Gastrocnemius medialis (tissue), 4 donors: ENCODE measurements around the gene ZNF75A. TPM values are rescaled to one million over a fixed set of nuclear protein-coding genes. Genes with fewer than 3 reads are reported as not detected.
A peak's percentile ranks its signal among the peaks of the same experiment; 100 is the strongest.

Source experiments
- ATAC-seq, 2 donors: fragments of 150-250 bp; one replicate each; pipeline ENCODE4 v1.9.1; 2016
- DNase-seq, 2 donors: peaks; one replicate each; pipeline ENCODE4 v3.0.0-alpha.2; 2019
- H3K27ac ChIP-seq, 4 donors: fragments of 200-600 bp; sonication (generic); 1 replicate in 1 of 4; 2 replicates in 3 of 4; pipeline ENCODE4 v1.5.1; 2016 to 2018; ENCODE audit warnings: mild to moderate bottlenecking in 2 of 4, moderate library complexity in 1 of 4
- H3K27me3 ChIP-seq, 3 donors: fragments of 200-600 bp; sonication (generic) in 2 of 3; 1 replicate in 1 of 3; 2 replicates in 2 of 3; pipeline versions ENCODE4 v1.5.1 to v1.6.0; 2016 to 2019; ENCODE audit warnings: mild to moderate bottlenecking in 1 of 3, moderate library complexity in 1 of 3
- H3K36me3 ChIP-seq, 2 donors: fragments of 200-600 bp; sonication (generic) in 1 of 2; one replicate each; pipeline ENCODE4 v1.5.1; 2017 to 2018
- H3K4me1 ChIP-seq, 2 donors: fragments of 200-600 bp; sonication (generic) in 1 of 2; one replicate each; pipeline ENCODE4 v1.5.1; 2016 to 2017; ENCODE audit warnings: mild to moderate bottlenecking in 2 of 2
- H3K4me3 ChIP-seq, 4 donors: fragments of 200-600 bp; sonication (generic) in 3 of 4; 1 replicate in 1 of 4; 2 replicates in 3 of 4; pipeline ENCODE4 v1.5.1; 2016 to 2019; ENCODE audit warnings: mild to moderate bottlenecking in 2 of 4
- H3K9me3 ChIP-seq, 3 donors: fragments of 200-600 bp; sonication (generic) in 2 of 3; 1 replicate in 1 of 3; 2 replicates in 2 of 3; pipeline ENCODE4 v1.5.1; 2016 to 2019
- CTCF ChIP-seq, 5 experiments: fragments of 450-650 bp in 3 of 5; fragments of 200-600 bp in 2 of 5; sonication (generic) in 2 of 5; IDR thresholded peaks in 4 of 5; conservative IDR thresholded peaks in 1 of 5; 1 replicate in 4 of 5; 2 replicates in 1 of 5; pipeline ENCODE4 v1.5.1; 2016 to 2019; ENCODE audit warnings: antibody characterized with exemption in 5 of 5, mild to moderate bottlenecking in 3 of 5, moderate library complexity in 3 of 5
- POLR2A ChIP-seq, 2 donors: fragments of 450-650 bp; IDR thresholded peaks; one replicate each; pipeline ENCODE4 v1.6.1; 2017; ENCODE audit warnings: antibody characterized with exemption in 2 of 2, mild to moderate bottlenecking in 2 of 2, moderate library complexity in 2 of 2
- in situ Hi-C, 4 donors: fragments of 200-750 bp; cut with MboI; loops; one replicate each; pipeline versions ENCODE4 v1.15.0 to v1.8.0; 2017; ENCODE audit warnings: low sequenced_read_pairs in 4 of 4
- intact Hi-C: fragments of 100-400 bp; cut with DNase I; formaldehyde crosslinking; loops from one replicate; pipeline ENCODE4 v1.15.1; 2023; ENCODE audit warnings: low total_unique reads
- total RNA-seq, 4 donors: library from RNA; depleted of rRNA; stranded (reverse); fragments of >200 nt; gene quantifications; one replicate each; pipeline versions ENCODE4 v1.1.0 to v1.2.3, GENCODE V29; 2016

ZNF75A gene
- 10 to 100 TPM in 3 of 4 donors, 1 to 10 TPM in 1; 5.5 to 13.2 (median 12.5) TPM for total RNA-seq

DNA sequence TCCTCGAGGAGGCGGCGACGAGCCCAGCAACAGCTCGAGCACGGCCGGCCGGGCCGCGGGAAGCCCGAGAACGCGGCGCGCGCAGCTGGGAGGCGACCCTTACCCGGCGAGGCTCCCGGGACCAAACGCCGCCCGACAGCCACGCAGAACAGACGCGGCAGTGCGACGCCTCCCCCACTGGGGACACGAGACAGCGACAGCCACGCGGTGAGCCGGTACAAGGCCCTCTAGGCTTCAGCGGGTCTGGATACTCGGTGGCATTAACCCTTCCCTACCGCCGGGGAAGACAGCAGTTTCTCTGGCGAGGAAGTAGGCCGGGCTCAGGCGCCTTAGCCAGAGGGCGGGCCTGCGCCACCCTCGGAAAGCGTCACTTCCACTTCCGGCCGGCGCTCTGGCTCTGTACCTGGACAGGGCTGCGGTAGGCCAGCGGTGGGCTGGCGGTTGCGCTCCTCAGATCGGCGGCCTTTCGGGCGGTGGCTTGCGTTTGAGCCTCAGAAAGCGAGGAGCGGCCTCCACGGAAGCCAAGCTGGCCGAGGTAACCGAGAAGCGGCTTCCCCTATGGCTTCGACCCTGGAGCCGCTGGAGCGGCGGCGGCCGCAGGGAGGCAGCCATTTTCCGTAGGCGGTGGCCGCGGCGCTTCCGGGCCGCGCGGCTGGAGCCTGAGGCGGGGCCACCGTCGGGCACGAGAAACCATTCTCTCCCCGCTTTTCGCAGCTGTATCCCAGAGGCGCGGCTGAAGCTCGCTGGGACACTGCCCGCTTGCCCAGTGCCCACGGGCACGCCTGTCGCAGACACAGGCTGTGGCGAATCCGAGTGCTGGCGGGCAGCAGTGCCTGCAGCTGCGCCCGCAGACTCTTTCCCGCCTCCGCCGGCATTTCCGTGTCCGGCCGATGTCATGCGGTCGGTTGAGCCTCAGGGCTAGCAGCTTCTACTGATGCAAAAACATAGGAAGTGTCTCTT, at the start of gene ZNF75A, which contains the start of gene TIGD7:
Gene ZNF75A (plus strand): TSS at position 389 of the 960 bp plus-strand sequence. CDS start 2,932 bp downstream, outside the sequence.
Gene TIGD7 (minus strand): TSS at position 322 of the 960 bp plus-strand sequence. CDS start 4,816 bp downstream, outside the sequence.
- Histone ChIP-seq H3K36me3 (peaks cover 6 to 51% of the 10 kb centered on the region in 2 donors), H3K4me1 (peaks cover 13 to 16% of the 10 kb centered on the region in 2 donors), H3K9me3 (peaks cover 3 to 22% (median 3%) of the 10 kb centered on the region in 3 donors), H3K27ac (peak within 1 kb of the TSS; percentile 89 to 94 (median 92)), H3K27me3 (no peaks in the 10 kb centered on the region), H3K4me3 (peak within 1 kb of the TSS; percentile 75 to 83 (median 76))
- ATAC-seq (peak; percentile 97 to 98), DNase-seq (peak; percentile 78)
- intact Hi-C loops: loop anchor here (1.0 kb wide), 6 partner anchors 22 to 195 kb away; partner anchors contain the start of genes ZNF174, ZNF200, ZNF263 and ZSCAN32
- in situ Hi-C loops: no loop called here
- peak in 4 of 5 experiments; percentile 20 to 35 (median 27) for TF ChIP-seq CTCF (IDR thresholded peaks at IDR 0.05 in 4 of 5, conservative IDR thresholded peaks at IDR 0.05 in 1 of 5)
- peak; percentile 88 to 93 for TF ChIP-seq POLR2A (IDR thresholded peaks at IDR 0.05)

GRCh38 chr16:3256146-3256865, 49.0 kb upstream of the ZNF75A start, which contains the start of gene MEFV:
Gene MEFV, minus strand, starts transcription at chr16:3256633. Its CDS starts 46 bp downstream, at chr16:3256587.
- intact Hi-C loops (no loop called here), in situ Hi-C loops (no loop called here)
- ATAC-seq (no peak), DNase-seq (peak; percentile 8 to 21)
- peaks cover 0 to 10% (median 7%) of the 10 kb centered on the region in 3 donors for H3K27me3 ChIP-seq
- no peaks in the 10 kb centered on the region for H3K4me1 ChIP-seq
- H3K27ac ChIP-seq: no peak within 1 kb of the TSS
- TF ChIP-seq CTCF (IDR thresholded peaks at IDR 0.05 in 4 of 5, conservative IDR thresholded peaks at IDR 0.05 in 1 of 5): no peak
- no peak for TF ChIP-seq POLR2A (IDR thresholded peaks at IDR 0.05)
- H3K36me3 ChIP-seq: no peaks in the 10 kb centered on the region
- peak within 1 kb of the TSS in 1 of 4 donors; percentile 16 for H3K4me3 ChIP-seq
- H3K9me3 ChIP-seq: no peaks in the 10 kb centered on the region

DNA sequence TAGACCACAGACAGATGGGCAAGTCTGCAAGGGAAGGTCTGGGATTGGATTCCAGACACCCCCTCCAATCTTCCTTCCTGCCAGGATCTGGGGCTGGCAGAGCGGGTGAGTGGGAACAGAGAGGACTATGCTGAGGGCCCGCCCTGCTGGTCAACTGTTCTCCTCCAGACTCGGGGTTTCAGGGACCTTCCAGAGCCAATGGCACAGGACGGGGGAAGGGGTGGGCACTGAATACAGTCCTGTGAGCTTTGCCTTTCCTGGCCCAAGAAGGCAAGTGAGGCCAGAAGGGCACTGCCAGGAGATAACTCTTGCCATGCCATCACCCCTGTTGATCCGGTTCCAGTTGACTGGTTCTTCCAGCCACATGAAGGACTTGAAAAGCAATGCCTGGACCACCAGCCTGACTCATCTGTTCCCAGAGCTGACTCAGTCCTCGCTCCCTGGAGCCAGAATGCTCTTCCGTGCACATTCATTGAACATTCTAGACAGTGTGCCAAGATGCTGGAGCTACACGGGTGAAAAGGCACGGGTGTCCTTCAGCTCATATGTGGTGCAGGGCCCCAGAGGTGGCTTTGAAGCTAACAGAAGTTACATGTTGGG, 48.3 kb upstream of the ZNF75A start:
- H3K4me3 ChIP-seq: no peak overlapping the region
- H3K36me3 ChIP-seq: no peaks in the 10 kb centered on the region
- H3K9me3 ChIP-seq: no peaks in the 10 kb centered on the region
- in situ Hi-C loops (no loop called here), intact Hi-C loops (no loop called here)
- ATAC-seq (no peak), DNase-seq (no peak)
- no peaks in the 10 kb centered on the region for H3K4me1 ChIP-seq
- no peak for TF ChIP-seq POLR2A (IDR thresholded peaks at IDR 0.05)
- no peak for TF ChIP-seq CTCF (IDR thresholded peaks at IDR 0.05 in 4 of 5, conservative IDR thresholded peaks at IDR 0.05 in 1 of 5)
- no peak overlapping the region for H3K27ac ChIP-seq
- H3K27me3 ChIP-seq: peaks cover 0 to 10% (median 7%) of the 10 kb centered on the region in 3 donors

DNA sequence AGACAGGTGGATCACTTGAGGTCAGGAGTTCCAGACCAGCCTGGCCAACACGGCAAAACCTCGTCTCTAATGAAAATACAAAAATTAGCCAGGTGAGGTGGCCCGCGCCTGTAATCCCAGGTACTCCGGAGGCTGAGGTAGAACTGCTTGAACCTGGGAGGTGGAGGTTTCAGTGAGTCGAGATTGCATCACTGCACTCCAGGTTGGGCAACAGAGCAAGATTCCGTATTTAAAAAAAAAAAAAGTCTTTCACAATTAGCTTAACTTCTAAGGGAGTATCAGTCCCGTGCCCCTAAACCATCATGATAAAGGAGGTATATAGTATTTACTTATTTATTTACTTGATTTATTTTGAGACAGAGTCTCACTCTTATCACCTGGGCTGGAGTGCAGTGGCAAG, 45.5 kb upstream of the ZNF75A start:
- no peak for TF ChIP-seq CTCF (IDR thresholded peaks at IDR 0.05 in 4 of 5, conservative IDR thresholded peaks at IDR 0.05 in 1 of 5)
- no peak for TF ChIP-seq POLR2A (IDR thresholded peaks at IDR 0.05)
- Histone ChIP-seq H3K27ac (no peak overlapping the region), H3K4me1 (peaks cover 0 to 3% of the 10 kb centered on the region in 2 donors), H3K27me3 (peaks cover 0 to 10% (median 7%) of the 10 kb centered on the region in 3 donors), H3K36me3 (no peaks in the 10 kb centered on the region), H3K4me3 (no peak overlapping the region), H3K9me3 (no peaks in the 10 kb centered on the region)
- intact Hi-C loops (no loop called here), in situ Hi-C loops (no loop called here)
- DNase-seq (no peak), ATAC-seq (no peak)
